Mucosa of stomach (tissue), 1 donor: ENCODE measurements around the gene ZNF208.
"Not testable (repeated sequence)": the region's sequence is repeated elsewhere in the genome, so short reads cannot be mapped to it uniquely, and the experiment has no call there.

ENCODE experiments used
- H3K27me3 ChIP-seq: one replicate; pipeline ENCODE4 v1.7.0; 2013; ENCODE audit warnings: mild to moderate bottlenecking, low read length; ENCODE audit not compliant: control insufficient read depth, insufficient read depth
- H3K36me3 ChIP-seq: one replicate; pipeline ENCODE4 v1.7.0; 2013; ENCODE audit warnings: low read length; ENCODE audit not compliant: control insufficient read depth, insufficient read depth
- H3K4me1 ChIP-seq: one replicate; pipeline ENCODE4 v1.7.0; 2013; ENCODE audit warnings: mild to moderate bottlenecking, low read length; ENCODE audit not compliant: control insufficient read depth, insufficient read depth
- H3K4me3 ChIP-seq: one replicate; pipeline ENCODE4 v1.7.0; 2013; ENCODE audit warnings: low read length
- H3K9ac ChIP-seq: one replicate; pipeline ENCODE4 v1.7.0; 2013; ENCODE audit warnings: mild to moderate bottlenecking, low read length, moderate library complexity
- H3K9me3 ChIP-seq: one replicate; pipeline ENCODE4 v1.7.0; 2013; ENCODE audit warnings: mild to moderate bottlenecking, low read length, moderate library complexity; ENCODE audit not compliant: control insufficient read depth
- donor health status: Pancreatic carcinoma.

ZNF208 gene

GRCh38 chr19:22010437-22011143, at the start of gene ZNF208:
TSS of gene ZNF208 (minus strand) at chr19:22010943. CDS start at chr19:22010794, 149 bp downstream.
- not testable (repeated sequence) for H3K9me3 ChIP-seq, H3K36me3 ChIP-seq, H3K9ac ChIP-seq, H3K4me1 ChIP-seq, H3K4me3 ChIP-seq, H3K27me3 ChIP-seq

DNA sequence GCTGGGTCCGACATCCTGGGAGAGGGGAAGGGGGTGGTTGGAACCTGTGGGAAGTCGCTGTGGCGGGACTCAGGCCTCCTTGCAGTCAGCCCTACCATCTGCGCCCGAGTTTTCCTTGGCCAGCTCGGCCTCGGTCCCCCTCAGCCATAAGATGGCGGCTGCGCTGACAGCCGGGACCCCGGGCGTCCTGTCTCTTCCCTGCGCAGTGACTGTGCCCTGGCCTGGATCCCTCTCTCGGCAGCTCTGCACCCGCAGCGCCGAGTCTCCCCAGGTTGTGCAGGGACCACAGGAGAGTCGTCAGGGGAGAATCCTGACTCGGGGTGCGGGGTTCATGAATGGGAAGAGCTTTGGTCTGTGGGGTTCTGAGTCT, 41.9 kb upstream of the ZNF208 start:
- no peaks in the 10 kb centered on the region for H3K36me3 ChIP-seq
- no peaks in the 10 kb centered on the region for H3K9me3 ChIP-seq
- peak overlapping the region; percentile 70 for H3K9ac ChIP-seq
- no peaks in the 10 kb centered on the region for H3K4me1 ChIP-seq
- H3K4me3 ChIP-seq = peak overlapping the region; percentile 38
- H3K27me3 ChIP-seq = no peaks in the 10 kb centered on the region

DNA sequence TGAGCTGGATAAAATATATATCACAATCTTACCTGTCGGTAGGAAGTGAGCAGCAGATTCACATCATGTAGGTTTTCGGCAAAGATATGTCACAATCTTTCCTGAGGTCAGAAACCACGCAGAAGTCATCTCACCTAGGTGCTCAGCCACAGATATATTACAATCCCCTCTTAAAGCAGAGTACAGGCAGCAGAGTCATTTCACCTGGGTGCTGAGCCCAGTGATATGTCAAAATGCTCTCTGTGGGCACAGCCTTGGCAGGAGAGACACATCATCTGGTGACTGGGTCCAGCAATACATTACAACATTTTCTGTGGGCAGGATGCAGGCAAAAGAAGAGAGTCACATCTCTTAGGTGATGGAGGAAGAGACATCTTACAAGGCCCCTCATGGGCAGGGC, 30.4 kb upstream of the ZNF208 start:
- H3K4me1 ChIP-seq, H3K27me3 ChIP-seq, H3K9me3 ChIP-seq, H3K4me3 ChIP-seq, H3K9ac ChIP-seq, H3K36me3 ChIP-seq: not testable (repeated sequence)

DNA sequence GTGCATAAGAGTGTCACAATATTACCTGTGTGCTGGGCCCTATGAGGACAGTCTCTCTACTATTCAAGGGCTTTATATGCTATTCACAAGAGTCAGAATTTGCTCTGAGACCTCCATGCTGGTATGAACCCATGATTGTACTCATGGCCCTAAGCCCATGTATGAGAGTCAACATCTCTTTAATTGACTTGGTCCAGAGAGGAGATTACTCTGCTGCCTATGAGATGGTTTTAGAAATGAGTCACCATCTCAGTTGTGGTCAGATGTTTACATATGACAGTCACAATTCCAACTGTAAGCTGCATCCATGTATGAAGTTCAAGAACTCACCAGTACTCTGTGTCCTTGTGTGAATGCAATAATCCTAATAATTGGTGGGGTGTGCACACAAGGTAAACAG, 19.9 kb upstream of the ZNF208 start:
- Histone ChIP-seq H3K27me3 (no peaks in the 10 kb centered on the region), H3K9me3 (no peaks in the 10 kb centered on the region), H3K4me1 (no peaks in the 10 kb centered on the region), H3K9ac (no peak overlapping the region), H3K36me3 (no peaks in the 10 kb centered on the region), H3K4me3 (no peak overlapping the region)

GRCh38 chr19:22026687-22027086, 15.9 kb upstream of the ZNF208 start:
- Histone ChIP-seq H3K36me3 (no peaks in the 10 kb centered on the region), H3K27me3 (no peaks in the 10 kb centered on the region), H3K4me1 (no peaks in the 10 kb centered on the region), H3K4me3 (no peak overlapping the region), H3K9me3 (no peaks in the 10 kb centered on the region), H3K9ac (no peak overlapping the region)

- not testable (repeated sequence) for H3K36me3 ChIP-seq, H3K4me1 ChIP-seq, H3K9me3 ChIP-seq
Observed at GRCh38 chr19:22025539-22025938, 14.8 kb upstream of the ZNF208 start.

DNA sequence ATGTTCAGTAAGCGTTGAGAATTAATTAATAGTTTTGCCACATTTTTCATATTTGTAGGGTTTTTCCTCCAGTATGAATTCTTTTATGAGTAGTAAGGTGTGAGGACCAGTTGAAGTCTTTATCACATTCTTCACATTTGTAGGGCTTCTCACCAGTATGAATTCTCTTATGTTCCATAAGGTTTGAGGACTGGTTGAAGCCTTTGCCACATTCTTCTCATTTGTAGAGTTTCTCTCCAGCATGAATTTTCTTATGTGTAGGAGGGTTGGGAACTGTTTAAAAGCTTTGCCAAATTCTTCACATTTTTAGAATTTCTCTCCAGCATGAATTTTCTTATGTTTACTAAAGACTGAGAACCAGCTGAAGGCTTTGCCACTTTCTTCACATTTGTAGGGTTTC, 40.3 kb downstream of the ZNF208 start:
- H3K4me1 ChIP-seq = no peaks in the 10 kb centered on the region
- no peaks in the 10 kb centered on the region for H3K36me3 ChIP-seq
- no peak overlapping the region for H3K4me3 ChIP-seq
- H3K27me3 ChIP-seq = no peaks in the 10 kb centered on the region
- H3K9me3 ChIP-seq = peaks cover 15% of the 10 kb centered on the region
- no peak overlapping the region for H3K9ac ChIP-seq

More at GRCh38 chr19:22025539-22025938, 14.8 kb upstream of the ZNF208 start:
- not testable (repeated sequence) for H3K9ac ChIP-seq, H3K27me3 ChIP-seq, H3K4me3 ChIP-seq

DNA sequence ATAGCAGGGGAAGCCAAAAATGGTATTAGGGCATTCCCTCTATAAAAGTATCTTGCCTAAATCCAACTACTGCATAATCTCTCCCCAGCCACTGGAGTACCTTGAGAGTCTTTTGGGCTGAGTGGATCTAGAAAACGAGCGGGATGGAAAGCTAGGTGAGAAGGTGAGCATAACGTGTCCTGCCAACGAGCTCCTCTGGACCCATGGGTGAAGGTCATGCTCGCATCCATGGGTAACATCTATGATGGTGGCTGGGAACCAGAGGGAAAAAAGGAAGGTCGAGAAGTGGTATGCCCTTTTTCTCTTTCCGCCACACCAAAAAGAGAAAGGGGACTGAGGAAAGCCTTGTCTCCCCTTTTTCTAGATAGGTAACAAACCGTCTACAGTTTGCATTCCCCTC, 63.0 kb downstream of the ZNF208 start:
- H3K9me3 ChIP-seq = peaks cover 10% of the 10 kb centered on the region
- H3K27me3 ChIP-seq = no peaks in the 10 kb centered on the region
- H3K4me3 ChIP-seq = no peak overlapping the region

GRCh38 chr19:21940684-21941083, 70.1 kb downstream of the ZNF208 start:
- Histone ChIP-seq H3K4me3 (no peak overlapping the region), H3K9me3 (no peaks in the 10 kb centered on the region), H3K27me3 (no peaks in the 10 kb centered on the region), H3K9ac (no peak overlapping the region), H3K4me1 (no peaks in the 10 kb centered on the region), H3K36me3 (no peaks in the 10 kb centered on the region)

More for the DNA sequence above, 63.0 kb downstream of the ZNF208 start:
- H3K9ac ChIP-seq = no peak overlapping the region
- H3K4me1 ChIP-seq = no peaks in the 10 kb centered on the region
- H3K36me3 ChIP-seq = no peaks in the 10 kb centered on the region

- H3K9me3 ChIP-seq = no peaks in the 10 kb centered on the region
- H3K27me3 ChIP-seq = no peaks in the 10 kb centered on the region
- H3K9ac ChIP-seq = no peak overlapping the region
- no peaks in the 10 kb centered on the region for H3K4me1 ChIP-seq
- H3K4me3 ChIP-seq = no peak overlapping the region
- no peaks in the 10 kb centered on the region for H3K36me3 ChIP-seq
Observed at GRCh38 chr19:21934593-21934992, 76.2 kb downstream of the ZNF208 start.

DNA sequence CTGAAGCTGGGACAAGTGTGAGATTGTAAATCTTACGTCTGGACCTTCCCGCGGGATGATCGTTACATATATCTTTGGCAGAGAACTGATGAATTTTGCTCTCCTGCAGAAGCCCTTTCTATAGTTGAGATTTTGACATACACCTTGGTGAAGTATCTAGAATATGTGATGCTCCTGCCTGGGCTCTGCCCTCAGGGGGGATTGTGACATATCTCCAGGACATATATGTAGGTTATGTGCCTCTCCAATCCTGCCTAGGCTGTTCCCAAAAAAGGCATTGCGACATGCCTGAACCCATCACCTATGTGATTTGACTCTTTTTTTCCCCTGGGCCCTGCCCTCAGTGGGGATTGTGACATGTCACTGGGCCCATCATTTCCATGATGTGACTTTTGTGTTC, 76.6 kb downstream of the ZNF208 start:
- H3K4me3 ChIP-seq = no peak overlapping the region
- no peak overlapping the region for H3K9ac ChIP-seq

DNA sequence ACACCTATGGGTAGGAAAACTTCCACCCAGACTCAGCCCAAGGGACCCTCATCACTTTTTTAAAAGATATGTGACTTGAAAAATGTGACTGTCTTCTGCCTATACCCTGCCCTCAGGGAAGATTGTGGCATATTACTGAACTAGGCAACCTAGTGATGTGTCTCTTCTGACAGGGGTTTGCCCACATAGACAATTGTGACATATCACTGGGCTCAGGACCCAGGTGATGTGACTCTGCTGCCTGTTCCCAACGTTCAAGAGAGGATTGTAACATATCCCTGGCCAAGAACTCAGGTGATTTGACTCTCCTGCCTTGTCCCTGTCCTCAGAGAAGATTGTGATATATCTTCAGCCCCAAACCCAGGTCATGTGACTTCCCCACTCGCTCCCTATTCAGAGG, 88.5 kb downstream of the ZNF208 start:
- H3K4me1 ChIP-seq = no peaks in the 10 kb centered on the region
- no peak overlapping the region for H3K9ac ChIP-seq
- H3K36me3 ChIP-seq = no peaks in the 10 kb centered on the region
- H3K27me3 ChIP-seq = no peaks in the 10 kb centered on the region
- H3K9me3 ChIP-seq = no peaks in the 10 kb centered on the region
- no peak overlapping the region for H3K4me3 ChIP-seq

More for the DNA sequence above, 76.6 kb downstream of the ZNF208 start:
- Histone ChIP-seq H3K4me1 (no peaks in the 10 kb centered on the region), H3K9me3 (no peaks in the 10 kb centered on the region), H3K36me3 (no peaks in the 10 kb centered on the region), H3K27me3 (no peaks in the 10 kb centered on the region)

- Histone ChIP-seq H3K4me1 (no peaks in the 10 kb centered on the region), H3K9me3 (no peaks in the 10 kb centered on the region)
Observed at GRCh38 chr19:21921691-21922180, 89.0 kb downstream of the ZNF208 start.

More at GRCh38 chr19:21921691-21922180, 89.0 kb downstream of the ZNF208 start:
- Histone ChIP-seq H3K27me3 (no peaks in the 10 kb centered on the region), H3K4me3 (no peak overlapping the region), H3K36me3 (no peaks in the 10 kb centered on the region), H3K9ac (no peak overlapping the region)
